WTC11 (cell line): ENCODE results near the gene CACNA2D3. TPM values are rescaled to one million over a fixed set of nuclear protein-coding genes. Genes with fewer than 3 reads are reported as not detected.

ENCODE experiments used
- ATAC-seq: fragments of 200-7000 bp; cut with Tn5 transposase; 2 replicates; pipeline ENCODE4 v1.10.0; 2021; ENCODE audit warnings: mild to moderate bottlenecking, moderate library complexity
- CTCF ChIA-PET: fragments of 300-600 bp; sonication (Branson Sonifier 250); formaldehyde crosslinking; loops from one replicate; lab custom pipeline; 2021; ENCODE audit warnings: antibody characterized with exemption; lab: Charles Lee
- POLR2A ChIA-PET: fragments of 350-600 bp; sonication (Branson Sonifier 250); formaldehyde crosslinking; loops from one replicate; lab custom pipeline; 2021; ENCODE audit warnings: antibody characterized with exemption; lab: Charles Lee
- DNase-seq: peaks from one replicate; pipeline ENCODE4 v3.0.0; 2021; ENCODE audit warnings: low spot score
- H3K27ac Mint-ChIP-seq: 2 replicates; pipeline ENCODE4 v1.8.0; 2021; ENCODE audit warnings: mixed read lengths
- H3K27me3 Mint-ChIP-seq: 2 replicates; pipeline ENCODE4 v1.8.0; 2021; ENCODE audit warnings: low read depth, mild to moderate bottlenecking, moderate library complexity, mixed read lengths
- H3K36me3 Mint-ChIP-seq: 2 replicates; pipeline ENCODE4 v1.8.0; 2021; ENCODE audit warnings: mixed read lengths
- H3K4me1 Mint-ChIP-seq: 2 replicates; pipeline ENCODE4 v1.8.0; 2022; ENCODE audit warnings: mixed read lengths
- H3K4me3 Mint-ChIP-seq: 2 replicates; pipeline ENCODE4 v1.8.0; 2021; ENCODE audit warnings: mild to moderate bottlenecking, moderate library complexity, mixed read lengths
- H3K9me3 Mint-ChIP-seq: 2 replicates; pipeline ENCODE4 v1.8.0; 2021; ENCODE audit warnings: mixed read lengths
- CBFB ChIP-seq: sonication (generic); formaldehyde crosslinking; IDR thresholded peaks from 2 replicates; pipeline ENCODE4 v1.8.1; 2022; ENCODE audit warnings: mild to moderate bottlenecking, low read depth, missing genetic modification reagents
- CREM ChIP-seq: sonication (generic); formaldehyde crosslinking; IDR thresholded peaks from 2 replicates; pipeline ENCODE4 v1.8.1; 2022; ENCODE audit warnings: mild to moderate bottlenecking, missing genetic modification reagents, moderate library complexity
- GABPB1 ChIP-seq: sonication (generic); formaldehyde crosslinking; IDR thresholded peaks from 2 replicates; pipeline ENCODE4 v1.8.1; 2023; ENCODE audit warnings: mild to moderate bottlenecking, missing genetic modification reagents
- HMGA2 ChIP-seq: fragments of 250-450 bp; sonication (Bioruptor Pico); IDR thresholded peaks from 2 replicates; pipeline ENCODE4 v1.4.0; 2021; ENCODE audit warnings: mild to moderate bottlenecking, moderate library complexity
- IRF2 ChIP-seq: sonication (generic); formaldehyde crosslinking; IDR thresholded peaks from 2 replicates; pipeline ENCODE4 v1.8.0; 2022; ENCODE audit warnings: low read depth, missing genetic modification reagents, borderline replicate concordance
- MAX ChIP-seq: sonication (generic); formaldehyde crosslinking; IDR thresholded peaks from 2 replicates; pipeline ENCODE4 v1.8.0; 2022; ENCODE audit warnings: mild to moderate bottlenecking, missing genetic modification reagents
- MXD4 ChIP-seq: fragments of 250-450 bp; sonication (Bioruptor Pico); IDR thresholded peaks from 2 replicates; pipeline ENCODE4 v1.8.0; 2021; ENCODE audit warnings: mild to moderate bottlenecking, moderate library complexity, borderline replicate concordance
- MYBL2 ChIP-seq: sonication (generic); formaldehyde crosslinking; IDR thresholded peaks from 2 replicates; pipeline ENCODE4 v1.8.1; 2023; ENCODE audit warnings: mild to moderate bottlenecking, moderate library complexity, missing genetic modification reagents
- PRDM15 ChIP-seq: sonication (generic); formaldehyde crosslinking; IDR thresholded peaks from 2 replicates; pipeline ENCODE4 v1.8.0; 2022; ENCODE audit warnings: missing genetic modification reagents
- PRRX2 ChIP-seq: fragments of 250-450 bp; sonication (Bioruptor Pico); IDR thresholded peaks from 2 replicates; pipeline ENCODE4 v1.8.0; 2021; ENCODE audit warnings: mild to moderate bottlenecking
- RELA ChIP-seq: sonication (generic); formaldehyde crosslinking; IDR thresholded peaks from 2 replicates; pipeline ENCODE4 v1.8.1; 2022; ENCODE audit warnings: missing genetic modification reagents, mild to moderate bottlenecking, borderline replicate concordance
- TCF7 ChIP-seq: sonication (generic); formaldehyde crosslinking; IDR thresholded peaks from 2 replicates; pipeline ENCODE4 v1.8.0; 2022; ENCODE audit warnings: mild to moderate bottlenecking, low read depth, missing genetic modification reagents, moderate library complexity
- TEAD1 ChIP-seq: sonication (generic); formaldehyde crosslinking; IDR thresholded peaks from 2 replicates; pipeline ENCODE4 v1.8.0; 2022; ENCODE audit warnings: mild to moderate bottlenecking, missing genetic modification reagents
- TEAD4 ChIP-seq: sonication (generic); formaldehyde crosslinking; IDR thresholded peaks from 2 replicates; pipeline ENCODE4 v1.8.0; 2022; ENCODE audit warnings: mild to moderate bottlenecking, missing genetic modification reagents
- ZNF121 ChIP-seq: sonication (generic); formaldehyde crosslinking; IDR thresholded peaks from 2 replicates; pipeline ENCODE4 v1.8.0; 2023; ENCODE audit warnings: missing genetic modification reagents
- ZNF263 ChIP-seq: sonication (generic); formaldehyde crosslinking; IDR thresholded peaks from 2 replicates; pipeline ENCODE4 v1.8.1; 2022; ENCODE audit warnings: low read depth, mild to moderate bottlenecking, moderate library complexity, missing genetic modification reagents
- ZNF423 ChIP-seq: fragments of 250-450 bp; sonication (Bioruptor Pico); IDR thresholded peaks from 2 replicates; pipeline ENCODE4 v2.1.2; 2022; ENCODE audit warnings: mild to moderate bottlenecking, moderate library complexity
- ZNF671 ChIP-seq: fragments of 250-450 bp; sonication (Bioruptor Pico); IDR thresholded peaks from 2 replicates; pipeline ENCODE4 v1.8.0; 2021; ENCODE audit warnings: mild to moderate bottlenecking
- total RNA-seq: library from RNA; stranded (reverse); gene quantifications from 3 replicates; pipeline ENCODE4 v1.2.3, GENCODE V29; 2021
- TF ChIP-seq, protein P1 (sequence below): sonication (generic); formaldehyde crosslinking; IDR thresholded peaks from 2 replicates; pipeline ENCODE4 v1.8.1; 2022; ENCODE audit warnings: low read depth, mild to moderate bottlenecking, moderate library complexity, missing genetic modification reagents, borderline replicate concordance
- TF ChIP-seq, protein P2 (sequence below): sonication (generic); formaldehyde crosslinking; IDR thresholded peaks from 2 replicates; pipeline ENCODE4 v1.8.1; 2022; ENCODE audit warnings: missing genetic modification reagents, borderline replicate concordance
- TF ChIP-seq, protein P3 (sequence below): sonication (generic); formaldehyde crosslinking; IDR thresholded peaks from 2 replicates; pipeline ENCODE4 v1.8.0; 2022; ENCODE audit warnings: mild to moderate bottlenecking, missing genetic modification reagents
- TF ChIP-seq, protein P4 (sequence below): sonication (generic); formaldehyde crosslinking; conservative IDR thresholded peaks from 2 replicates; pipeline ENCODE4 v1.8.1; 2023; ENCODE audit warnings: mild to moderate bottlenecking, low read depth, missing genetic modification reagents, moderate library complexity

CACNA2D3 gene
- total RNA-seq, 1 experiment from 2014 or later = 5.0 TPM

- TF ChIP-seq, protein P1, sequence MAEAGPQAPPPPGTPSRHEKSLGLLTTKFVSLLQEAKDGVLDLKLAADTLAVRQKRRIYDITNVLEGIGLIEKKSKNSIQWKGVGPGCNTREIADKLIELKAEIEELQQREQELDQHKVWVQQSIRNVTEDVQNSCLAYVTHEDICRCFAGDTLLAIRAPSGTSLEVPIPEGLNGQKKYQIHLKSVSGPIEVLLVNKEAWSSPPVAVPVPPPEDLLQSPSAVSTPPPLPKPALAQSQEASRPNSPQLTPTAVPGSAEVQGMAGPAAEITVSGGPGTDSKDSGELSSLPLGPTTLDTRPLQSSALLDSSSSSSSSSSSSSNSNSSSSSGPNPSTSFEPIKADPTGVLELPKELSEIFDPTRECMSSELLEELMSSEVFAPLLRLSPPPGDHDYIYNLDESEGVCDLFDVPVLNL (CRISPR knock-in tag) = no peak
- no peak for TF ChIP-seq MAX (CRISPR knock-in tag)
These were observed 148.6 kb downstream of the CACNA2D3 start (continued) for GRCh38 chr3:54270816-54271526.

- Mint-ChIP-seq H3K4me1 (peaks cover 10% of the 10 kb centered on the region), H3K27me3 (no peaks in the 10 kb centered on the region), H3K4me3 (no peak overlapping the region), H3K27ac (no peak overlapping the region), H3K9me3 (peaks cover 16% of the 10 kb centered on the region), H3K36me3 (peaks cover 7% of the 10 kb centered on the region; the same call in 1 of the 2 replicates)
- DNase-seq = no peak
- ATAC-seq = no peak
- TF ChIP-seq ZNF423 (CRISPR knock-in tag) = no peak
- no peak for TF ChIP-seq TEAD1 (CRISPR knock-in tag)
- TF ChIP-seq CREM (CRISPR knock-in tag) = no peak
- TF ChIP-seq, protein P2, sequence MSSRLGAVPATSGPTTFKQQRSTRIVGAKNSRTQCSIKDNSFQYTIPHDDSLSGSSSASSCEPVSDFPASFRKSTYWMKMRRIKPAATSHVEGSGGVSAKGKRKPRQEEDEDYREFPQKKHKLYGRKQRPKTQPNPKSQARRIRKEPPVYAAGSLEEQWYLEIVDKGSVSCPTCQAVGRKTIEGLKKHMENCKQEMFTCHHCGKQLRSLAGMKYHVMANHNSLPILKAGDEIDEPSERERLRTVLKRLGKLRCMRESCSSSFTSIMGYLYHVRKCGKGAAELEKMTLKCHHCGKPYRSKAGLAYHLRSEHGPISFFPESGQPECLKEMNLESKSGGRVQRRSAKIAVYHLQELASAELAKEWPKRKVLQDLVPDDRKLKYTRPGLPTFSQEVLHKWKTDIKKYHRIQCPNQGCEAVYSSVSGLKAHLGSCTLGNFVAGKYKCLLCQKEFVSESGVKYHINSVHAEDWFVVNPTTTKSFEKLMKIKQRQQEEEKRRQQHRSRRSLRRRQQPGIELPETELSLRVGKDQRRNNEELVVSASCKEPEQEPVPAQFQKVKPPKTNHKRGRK = no peak
- TF ChIP-seq ZNF121 = no peak
- no peak for TF ChIP-seq PRDM15 (CRISPR knock-in tag)
- TF ChIP-seq, protein P3, sequence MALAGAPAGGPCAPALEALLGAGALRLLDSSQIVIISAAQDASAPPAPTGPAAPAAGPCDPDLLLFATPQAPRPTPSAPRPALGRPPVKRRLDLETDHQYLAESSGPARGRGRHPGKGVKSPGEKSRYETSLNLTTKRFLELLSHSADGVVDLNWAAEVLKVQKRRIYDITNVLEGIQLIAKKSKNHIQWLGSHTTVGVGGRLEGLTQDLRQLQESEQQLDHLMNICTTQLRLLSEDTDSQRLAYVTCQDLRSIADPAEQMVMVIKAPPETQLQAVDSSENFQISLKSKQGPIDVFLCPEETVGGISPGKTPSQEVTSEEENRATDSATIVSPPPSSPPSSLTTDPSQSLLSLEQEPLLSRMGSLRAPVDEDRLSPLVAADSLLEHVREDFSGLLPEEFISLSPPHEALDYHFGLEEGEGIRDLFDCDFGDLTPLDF (CRISPR knock-in tag) = no peak
- TF ChIP-seq MYBL2 (CRISPR knock-in tag) = no peak
- no peak for TF ChIP-seq GABPB1 (CRISPR knock-in tag)
- TF ChIP-seq, protein P4, sequence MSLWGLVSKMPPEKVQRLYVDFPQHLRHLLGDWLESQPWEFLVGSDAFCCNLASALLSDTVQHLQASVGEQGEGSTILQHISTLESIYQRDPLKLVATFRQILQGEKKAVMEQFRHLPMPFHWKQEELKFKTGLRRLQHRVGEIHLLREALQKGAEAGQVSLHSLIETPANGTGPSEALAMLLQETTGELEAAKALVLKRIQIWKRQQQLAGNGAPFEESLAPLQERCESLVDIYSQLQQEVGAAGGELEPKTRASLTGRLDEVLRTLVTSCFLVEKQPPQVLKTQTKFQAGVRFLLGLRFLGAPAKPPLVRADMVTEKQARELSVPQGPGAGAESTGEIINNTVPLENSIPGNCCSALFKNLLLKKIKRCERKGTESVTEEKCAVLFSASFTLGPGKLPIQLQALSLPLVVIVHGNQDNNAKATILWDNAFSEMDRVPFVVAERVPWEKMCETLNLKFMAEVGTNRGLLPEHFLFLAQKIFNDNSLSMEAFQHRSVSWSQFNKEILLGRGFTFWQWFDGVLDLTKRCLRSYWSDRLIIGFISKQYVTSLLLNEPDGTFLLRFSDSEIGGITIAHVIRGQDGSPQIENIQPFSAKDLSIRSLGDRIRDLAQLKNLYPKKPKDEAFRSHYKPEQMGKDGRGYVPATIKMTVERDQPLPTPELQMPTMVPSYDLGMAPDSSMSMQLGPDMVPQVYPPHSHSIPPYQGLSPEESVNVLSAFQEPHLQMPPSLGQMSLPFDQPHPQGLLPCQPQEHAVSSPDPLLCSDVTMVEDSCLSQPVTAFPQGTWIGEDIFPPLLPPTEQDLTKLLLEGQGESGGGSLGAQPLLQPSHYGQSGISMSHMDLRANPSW (CRISPR knock-in tag) = no peak
- no peak for TF ChIP-seq TEAD4 (CRISPR knock-in tag)
- TF ChIP-seq TCF7 = no peak
- TF ChIP-seq PRRX2 = no peak
- TF ChIP-seq MXD4 (CRISPR knock-in tag) = no peak
- no peak for TF ChIP-seq CBFB (CRISPR knock-in tag)
- TF ChIP-seq ZNF671 (CRISPR knock-in tag) = no peak
- TF ChIP-seq RELA (CRISPR knock-in tag) = no peak
- no peak for TF ChIP-seq IRF2 (CRISPR knock-in tag)
- no peak for TF ChIP-seq HMGA2 (CRISPR knock-in tag)
- TF ChIP-seq ZNF263 = no peak
- ChIA-PET CTCF (no interaction called here), POLR2A (no interaction called here)
These were observed 151.4 kb downstream of the CACNA2D3 start for GRCh38 chr3:54273791-54274190.
